Omental fat pad (tissue), 4 donors: Measurements from ENCODE around the gene DBT. TPM values are rescaled to one million over a fixed set of nuclear protein-coding genes. Genes with fewer than 3 reads are reported as not detected.

Source experiments
- ATAC-seq: fragments of 150-250 bp; one replicate; pipeline ENCODE4 v1.9.1; 2016; ENCODE audit warnings: mild to moderate bottlenecking, moderate library complexity; ENCODE audit not compliant: low FRiP score
- DNase-seq: peaks from one replicate; pipeline ENCODE4 v3.0.0-alpha.2; 2019; ENCODE audit warnings: low spot score
- total RNA-seq, 4 donors: library from RNA; depleted of rRNA; stranded (reverse); fragments of >200 nt; gene quantifications; one replicate each; pipeline ENCODE4 v1.1.0, GENCODE V29; 2016
- TF ChIP-seq, protein P1 (sequence below), 3 donors: fragments of 450-650 bp; IDR thresholded peaks; one replicate each; pipeline ENCODE4 v1.5.1; 2016 to 2017; ENCODE audit warnings: antibody characterized with exemption in 3 of 3, mild to moderate bottlenecking in 3 of 3, moderate library complexity in 2 of 3

The DBT gene
- total RNA-seq, 4 donors from 2014 or later, result 3.4 to 9.8 (median 6.4) TPM

GRCh38 chr1:100250807-100251206 lies 1.2 kb upstream of the DBT start:
- no peak for ATAC-seq
- TF ChIP-seq, protein P1, sequence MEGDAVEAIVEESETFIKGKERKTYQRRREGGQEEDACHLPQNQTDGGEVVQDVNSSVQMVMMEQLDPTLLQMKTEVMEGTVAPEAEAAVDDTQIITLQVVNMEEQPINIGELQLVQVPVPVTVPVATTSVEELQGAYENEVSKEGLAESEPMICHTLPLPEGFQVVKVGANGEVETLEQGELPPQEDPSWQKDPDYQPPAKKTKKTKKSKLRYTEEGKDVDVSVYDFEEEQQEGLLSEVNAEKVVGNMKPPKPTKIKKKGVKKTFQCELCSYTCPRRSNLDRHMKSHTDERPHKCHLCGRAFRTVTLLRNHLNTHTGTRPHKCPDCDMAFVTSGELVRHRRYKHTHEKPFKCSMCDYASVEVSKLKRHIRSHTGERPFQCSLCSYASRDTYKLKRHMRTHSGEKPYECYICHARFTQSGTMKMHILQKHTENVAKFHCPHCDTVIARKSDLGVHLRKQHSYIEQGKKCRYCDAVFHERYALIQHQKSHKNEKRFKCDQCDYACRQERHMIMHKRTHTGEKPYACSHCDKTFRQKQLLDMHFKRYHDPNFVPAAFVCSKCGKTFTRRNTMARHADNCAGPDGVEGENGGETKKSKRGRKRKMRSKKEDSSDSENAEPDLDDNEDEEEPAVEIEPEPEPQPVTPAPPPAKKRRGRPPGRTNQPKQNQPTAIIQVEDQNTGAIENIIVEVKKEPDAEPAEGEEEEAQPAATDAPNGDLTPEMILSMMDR (IDR thresholded peaks at IDR 0.05), result no peak
- DNase-seq, result no peak

DNA sequence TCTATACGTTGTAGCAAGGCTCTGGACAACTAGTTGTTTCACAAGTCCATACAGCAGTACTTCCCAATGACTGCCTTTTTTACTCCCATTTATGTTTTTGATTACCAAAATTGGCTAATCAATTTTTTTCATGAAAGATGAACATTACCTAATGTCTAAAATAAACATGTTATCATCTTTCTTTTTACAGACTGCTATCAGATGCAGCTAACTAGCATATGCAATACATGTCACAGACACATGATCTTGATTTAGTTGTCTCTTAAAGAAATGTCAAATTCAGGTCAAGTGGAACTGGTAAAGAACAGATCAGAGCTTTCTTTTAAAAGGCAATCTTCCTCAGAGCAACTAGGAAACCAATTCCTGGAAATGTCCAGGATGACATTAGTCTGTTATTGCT lies 630 bp upstream of the DBT start:
- ATAC-seq (no peak), DNase-seq (no peak)
- TF ChIP-seq, protein P1 (IDR thresholded peaks at IDR 0.05), result no peak

DNA sequence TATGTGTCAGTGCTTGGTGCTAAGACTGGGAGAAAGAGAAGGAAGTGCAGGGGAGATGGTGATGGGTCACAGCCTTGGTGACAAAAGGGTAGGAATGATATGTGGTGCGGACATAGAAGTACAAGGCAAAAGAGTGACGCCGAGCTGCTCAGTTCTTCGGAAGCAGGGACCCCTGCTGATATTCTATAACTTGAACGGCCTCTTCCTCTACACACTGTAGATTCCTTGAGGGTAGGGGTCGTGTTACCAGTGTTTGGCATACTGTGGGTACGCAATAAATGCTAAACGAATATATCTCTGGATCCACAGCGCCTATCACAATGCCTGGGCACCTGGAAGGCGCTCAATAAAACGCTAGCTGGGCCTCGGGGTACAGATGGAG lies 488 bp downstream of the DBT start:
- DNase-seq, result no peak
- TF ChIP-seq, protein P1 (IDR thresholded peaks at IDR 0.05), result no peak
- no peak for ATAC-seq

- ATAC-seq, result no peak
- no peak for DNase-seq
- TF ChIP-seq, protein P1 (IDR thresholded peaks at IDR 0.05), result no peak
Measured at GRCh38 chr1:100246738-100247137, 2.9 kb downstream of the DBT start.

GRCh38 chr1:100240631-100241030 lies 9.0 kb downstream of the DBT start:
- ATAC-seq, result no peak
- DNase-seq, result no peak
- TF ChIP-seq, protein P1 (IDR thresholded peaks at IDR 0.05), result no peak

- no peak for DNase-seq
- ATAC-seq, result no peak
Measured at GRCh38 chr1:100239961-100240360, 9.7 kb downstream of the DBT start.

DNA sequence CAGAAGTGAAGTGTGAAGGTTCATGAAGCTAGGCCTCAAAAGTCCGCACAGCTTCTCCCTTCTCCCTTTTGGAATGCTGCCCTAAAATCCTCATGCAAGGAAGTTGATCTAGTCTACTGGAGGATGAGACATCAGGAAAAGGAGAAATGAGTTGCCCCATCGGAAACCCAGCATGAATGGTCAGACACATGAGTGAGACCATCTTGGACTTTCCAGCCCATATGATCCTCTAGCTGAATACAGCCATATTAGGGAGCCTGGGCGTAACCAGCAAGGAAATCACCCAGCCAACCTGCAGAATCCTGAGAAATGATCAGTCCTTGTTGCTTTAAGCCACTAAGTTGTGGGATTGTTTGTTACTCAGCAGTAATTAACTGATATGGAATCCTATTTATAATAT lies 12.5 kb downstream of the DBT start:
- TF ChIP-seq, protein P1 (IDR thresholded peaks at IDR 0.05), result no peak
- DNase-seq (no peak), ATAC-seq (no peak)

More at GRCh38 chr1:100239961-100240360, 9.7 kb downstream of the DBT start:
- TF ChIP-seq, protein P1 (IDR thresholded peaks at IDR 0.05), result no peak
